Measurements from ENCODE around the gene GABPB1.

The GABPB1 gene

DNA sequence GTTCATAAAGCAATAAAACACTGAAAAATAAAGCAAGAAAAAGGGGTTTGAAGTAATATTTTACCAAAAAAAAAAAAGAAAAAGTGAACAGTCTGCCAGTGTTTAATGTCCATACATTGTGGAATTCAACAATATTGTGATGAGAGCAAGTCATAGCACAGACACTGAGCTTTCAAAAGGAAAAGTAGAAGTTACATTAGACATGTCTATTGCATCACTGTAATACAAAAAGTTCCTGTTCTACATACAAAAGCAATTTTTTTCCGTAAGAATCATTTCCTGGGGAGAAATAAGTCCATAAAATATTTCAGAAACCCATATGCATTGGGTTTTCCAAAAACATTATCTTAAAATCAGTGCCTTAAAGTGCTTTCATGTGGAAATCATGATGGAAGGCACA, 77.6 kb downstream of the GABPB1 start:
- DNase-seq (ENCODE audit: low spot score), result no peak

DNA sequence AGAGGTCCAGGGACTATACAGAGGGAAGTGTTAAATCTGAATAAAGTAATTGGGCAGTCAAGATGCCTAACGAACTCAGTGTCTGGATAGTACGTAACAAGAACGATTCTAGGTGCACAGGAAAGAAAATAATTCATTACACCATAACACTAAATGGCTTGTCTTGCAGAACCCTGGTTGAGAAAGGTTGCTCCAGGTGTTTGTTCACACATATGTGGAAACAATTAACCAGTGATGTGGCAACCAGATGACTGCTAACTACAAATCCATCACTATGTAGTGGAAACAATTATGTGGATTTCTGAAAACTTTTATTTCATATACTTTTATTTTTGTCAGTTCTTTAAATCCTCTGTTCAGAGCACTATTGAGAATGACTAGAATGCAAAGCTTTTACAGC, 79.1 kb downstream of the GABPB1 start:
- no peak for DNase-seq (ENCODE audit: low spot score)

DNA sequence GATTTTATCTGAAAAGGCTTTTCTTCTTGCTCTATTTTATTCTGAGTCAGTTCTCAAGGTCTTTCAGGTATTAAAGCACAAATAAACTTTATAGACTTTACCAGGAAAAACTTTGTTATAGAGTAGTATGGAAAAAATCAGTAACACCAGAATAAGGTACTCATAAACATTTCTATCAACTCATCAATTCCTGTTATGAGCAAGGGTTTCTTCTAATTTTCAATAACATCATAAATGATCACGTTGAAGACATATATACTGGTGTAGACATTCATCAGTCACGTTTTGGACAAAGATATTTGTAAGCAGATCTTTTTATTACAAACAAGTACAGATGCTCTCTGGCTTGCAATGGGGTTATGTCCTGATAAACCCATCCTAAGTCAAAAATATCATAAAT, 79.9 kb downstream of the GABPB1 start:
- no peak for DNase-seq (ENCODE audit: low spot score)

DNA sequence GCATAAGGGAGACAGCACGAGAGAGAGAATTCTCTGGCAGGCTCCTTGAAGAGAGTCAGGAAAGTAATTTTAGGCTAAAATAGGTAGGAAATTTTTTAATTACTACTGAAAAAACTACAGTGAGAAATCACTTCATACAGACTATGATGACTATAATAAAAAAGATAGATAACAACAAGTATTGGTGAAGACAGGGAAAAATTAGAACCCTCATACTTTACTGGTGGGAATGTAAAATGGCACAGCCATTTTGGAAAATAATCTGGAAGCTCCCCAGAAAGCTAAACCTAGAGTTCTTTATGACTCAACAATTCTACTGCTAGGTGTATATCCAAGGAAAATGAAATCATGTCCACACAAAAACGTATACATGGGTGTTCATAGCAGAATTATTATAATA, 87.4 kb downstream of the GABPB1 start:
- DNase-seq (ENCODE audit: low spot score), result no peak

DNA sequence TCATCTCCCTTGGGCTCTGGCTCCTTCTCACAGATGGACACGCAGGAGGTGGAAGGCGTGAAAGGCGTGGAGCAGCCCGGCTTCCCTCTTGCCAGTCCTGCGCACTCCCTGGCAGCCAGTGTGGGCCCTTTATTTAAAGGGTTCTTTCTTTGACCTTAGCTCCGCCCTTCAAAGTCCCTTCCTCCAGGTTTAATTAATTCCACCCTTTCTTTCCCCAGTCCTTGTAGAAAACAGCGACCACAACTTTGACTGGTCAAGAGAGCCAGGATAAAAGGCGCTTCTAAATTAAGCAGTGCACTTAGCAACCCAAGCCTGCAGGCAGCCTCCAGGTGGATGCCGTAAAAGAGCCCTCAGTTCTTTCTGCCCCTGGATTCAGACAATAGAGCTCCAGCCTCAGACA, 89.4 kb downstream of the GABPB1 start, which contains the start of gene HDC:
HDC (minus strand) TSS at position 107 of the 400 bp plus-strand sequence; CDS start at position 4, 103 bp downstream.
- DNase-seq (ENCODE audit: low spot score), result no peak

DNA sequence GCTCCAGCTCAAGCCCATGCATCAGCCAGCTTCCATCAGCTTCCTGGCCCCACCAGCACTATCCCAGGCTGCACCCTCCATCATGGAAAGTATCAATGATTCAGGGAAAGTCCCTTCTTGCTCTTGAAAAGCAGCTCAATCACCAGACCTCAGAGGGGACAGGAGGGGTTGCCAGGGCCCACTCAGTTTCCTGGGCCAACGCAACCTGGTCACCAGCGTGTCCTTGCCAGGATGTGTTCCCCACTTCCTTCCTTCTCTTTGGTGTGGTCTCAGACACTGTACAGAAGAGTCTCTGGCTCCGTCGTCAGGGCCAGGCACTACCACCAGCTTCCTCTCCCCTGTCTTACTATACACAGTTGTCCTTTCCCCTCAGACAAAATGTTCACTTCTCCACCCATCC, 92.5 kb downstream of the GABPB1 start:
- DNase-seq (ENCODE audit: low spot score), result no peak

DNA sequence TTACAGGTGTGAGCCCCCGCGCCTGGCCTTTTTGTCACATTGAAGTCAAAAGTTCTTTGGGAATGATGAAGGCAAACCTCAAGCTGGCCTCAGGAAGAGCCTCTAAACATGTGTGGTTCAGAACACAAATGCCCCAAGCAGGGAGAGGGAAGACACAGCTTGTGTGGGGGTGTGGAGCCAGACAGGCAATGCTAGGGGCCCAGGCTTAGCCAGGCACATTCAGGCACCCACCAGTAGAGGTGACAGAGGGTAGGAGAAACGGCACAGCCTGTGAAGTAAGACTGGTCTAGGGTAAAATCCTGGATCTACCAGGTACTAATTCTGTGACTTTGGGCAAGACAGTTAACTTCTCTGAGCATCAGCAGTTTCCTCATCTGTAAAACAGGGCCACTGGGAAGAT, 93.0 kb downstream of the GABPB1 start:
- no peak for DNase-seq (ENCODE audit: low spot score)

DNA sequence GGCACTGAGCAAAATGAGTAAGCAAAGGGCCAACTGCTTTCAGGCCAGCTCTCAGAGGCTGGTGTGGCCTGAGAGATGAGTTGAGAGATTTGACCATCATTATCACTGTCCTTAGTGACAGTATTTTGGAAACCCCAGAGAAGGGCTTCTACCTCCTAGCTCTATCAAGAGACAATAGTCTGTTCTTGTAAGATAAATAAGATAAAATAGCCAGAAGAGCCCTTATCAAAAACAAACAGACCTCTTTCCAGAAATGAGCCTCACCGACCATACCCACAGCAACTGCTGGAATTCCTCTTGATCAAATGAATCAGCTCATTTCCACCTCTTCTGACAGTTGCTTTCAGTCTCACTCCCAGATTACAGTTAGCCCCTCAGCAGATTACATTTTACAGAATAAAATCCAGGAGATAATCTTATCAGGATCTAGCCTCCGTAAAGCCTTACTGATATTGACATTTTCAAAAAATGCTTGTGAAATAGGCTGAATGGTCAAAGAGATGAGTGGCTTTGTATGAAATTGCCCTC, 94.0 kb downstream of the GABPB1 start:
- no peak for DNase-seq (ENCODE audit: low spot score)

DNA sequence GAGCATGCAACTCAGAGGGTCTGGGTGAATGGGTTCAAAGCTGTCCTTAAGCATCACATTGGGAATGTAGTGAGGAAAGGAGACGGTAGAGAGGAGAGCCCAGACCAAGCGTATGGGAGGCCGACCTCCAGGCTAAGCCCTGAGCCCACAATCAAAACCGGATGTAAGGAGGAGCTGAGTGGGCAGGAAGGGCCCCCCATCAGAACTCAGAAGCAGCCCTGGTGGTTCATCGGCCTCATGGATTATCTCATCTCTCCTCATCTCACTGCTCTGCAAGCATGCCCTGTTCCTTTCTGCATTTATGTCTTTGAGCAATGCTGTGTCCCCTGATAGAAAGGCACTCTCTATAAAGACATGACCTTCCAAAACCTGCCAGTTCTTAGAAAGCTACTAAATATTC, 95.7 kb downstream of the GABPB1 start:
- no peak for DNase-seq (ENCODE audit: low spot score)

DNA sequence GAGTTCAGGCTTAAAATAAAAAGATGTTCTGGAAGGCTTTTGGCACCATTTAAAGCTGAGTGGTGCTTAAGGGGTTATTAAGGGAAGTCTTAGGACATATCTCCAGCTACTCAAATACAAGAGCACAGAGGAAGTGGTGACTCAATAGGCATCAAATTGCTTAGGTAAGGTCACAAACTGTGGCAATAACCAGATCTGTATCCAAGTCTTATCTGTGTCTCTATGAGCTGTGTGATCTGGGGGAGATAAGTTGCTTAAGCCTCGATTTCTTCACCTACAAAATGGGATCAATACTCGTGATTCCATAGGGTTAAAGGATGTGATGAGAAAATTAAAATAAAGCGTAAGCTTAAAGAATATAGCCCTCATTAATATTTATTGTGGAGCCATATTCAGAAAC, 97.1 kb downstream of the GABPB1 start:
- no peak for DNase-seq (ENCODE audit: low spot score)

DNA sequence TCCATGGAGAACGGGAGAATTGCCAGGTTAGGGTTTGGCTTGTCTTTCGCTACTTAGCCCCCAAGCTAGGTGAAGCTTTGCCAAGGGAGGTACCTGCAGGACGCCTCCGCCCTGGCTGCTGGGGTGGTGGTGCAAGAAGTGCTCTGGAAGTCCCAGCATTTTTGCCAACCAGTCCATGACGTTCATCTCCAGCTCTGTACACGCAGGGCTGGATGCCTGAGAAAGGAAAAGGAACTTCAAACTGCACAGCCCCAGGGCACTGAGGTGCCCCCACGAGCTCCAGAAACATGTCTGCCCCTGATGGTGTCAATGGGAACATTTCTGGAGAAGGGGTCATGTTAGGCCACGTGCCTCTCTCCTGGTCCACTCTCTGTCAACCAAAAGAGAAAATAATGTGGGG, 97.7 kb downstream of the GABPB1 start:
- DNase-seq (ENCODE audit: low spot score), result no peak

DNA sequence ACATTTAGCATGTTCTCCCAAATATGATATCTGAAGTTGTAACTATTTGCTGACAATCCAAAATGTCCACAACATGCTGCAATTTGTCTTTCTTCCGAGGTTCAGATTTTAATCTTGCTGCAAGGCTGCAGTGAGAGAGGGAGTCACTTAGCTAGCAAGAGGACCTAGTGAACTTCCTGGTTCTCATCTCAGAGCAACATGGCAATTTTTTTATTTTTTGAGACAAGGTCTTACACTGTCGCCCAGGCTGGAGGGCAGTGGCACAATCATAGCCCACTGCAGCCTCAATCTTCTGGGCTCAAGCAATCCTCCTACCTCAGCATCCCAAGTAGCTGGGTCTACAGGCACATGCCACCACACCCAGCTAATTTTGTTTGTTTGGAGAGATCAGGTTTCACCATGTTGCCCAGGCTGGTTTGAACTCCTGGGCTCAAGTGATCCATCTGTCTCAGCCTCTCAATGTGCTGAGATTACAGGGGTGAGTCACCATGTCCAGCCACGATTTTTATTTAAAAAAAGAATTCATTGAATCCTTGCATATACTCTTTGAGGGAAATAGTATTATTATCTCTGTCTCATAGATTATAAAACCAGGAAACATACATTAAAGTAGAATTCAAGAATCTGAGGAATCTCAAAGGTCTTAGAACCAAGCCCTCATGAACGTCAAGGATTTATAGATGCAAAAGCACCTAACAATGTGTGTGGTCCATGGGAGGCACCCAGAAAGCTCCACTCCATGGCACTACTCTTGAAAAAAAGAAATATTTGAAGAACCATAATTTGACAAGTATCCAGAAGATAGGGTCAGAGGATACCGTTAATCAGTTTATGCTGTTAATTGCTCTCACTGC, 98.6 kb downstream of the GABPB1 start:
- DNase-seq (ENCODE audit: low spot score), result no peak

DNA sequence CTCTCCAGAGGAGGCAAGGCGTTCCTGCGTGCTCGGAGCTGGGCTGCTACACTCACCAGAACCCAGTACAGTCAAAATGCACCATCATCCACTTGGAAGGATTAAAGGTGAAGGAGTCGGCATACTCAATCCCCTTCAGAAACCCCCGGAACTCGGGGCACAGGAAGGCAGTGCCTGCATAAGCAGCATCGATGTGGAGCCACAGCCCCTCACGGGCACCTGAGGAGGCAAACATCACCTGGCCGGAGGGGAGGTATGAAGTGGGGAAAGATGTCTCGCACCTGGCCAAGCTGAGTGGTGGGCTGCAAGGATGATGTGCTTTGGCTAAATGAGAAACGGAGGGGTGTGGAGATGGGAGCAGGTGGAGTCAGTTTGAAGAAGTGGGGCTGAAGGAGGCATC, 102.4 kb downstream of the GABPB1 start:
- no peak for DNase-seq (ENCODE audit: low spot score)

DNA sequence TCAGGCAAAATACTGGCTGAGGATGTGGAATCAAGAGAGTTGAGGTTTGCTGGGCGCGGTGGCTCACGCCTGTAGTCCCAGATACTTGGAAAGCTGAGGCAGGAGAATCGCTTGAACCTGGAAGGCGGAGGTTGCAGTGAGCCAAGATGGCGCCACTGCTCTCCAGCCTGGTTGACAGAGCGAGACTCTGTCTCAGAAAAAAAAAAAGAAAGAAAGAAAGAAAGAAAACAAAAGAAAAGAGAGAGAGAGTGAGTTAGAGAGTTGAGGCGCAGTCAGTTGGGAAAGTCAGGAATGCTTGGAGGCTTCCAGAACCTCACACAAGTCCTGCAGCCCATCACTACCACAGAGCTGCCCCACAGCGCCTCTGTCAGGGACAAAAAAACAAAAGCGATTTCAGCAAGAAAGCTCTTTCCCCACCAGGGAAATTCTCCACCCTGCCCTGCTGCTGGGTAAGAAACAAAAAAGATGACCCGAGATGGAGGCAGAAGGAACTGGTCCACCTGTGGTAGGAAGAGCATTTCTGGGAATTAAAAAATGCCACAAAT, 103.3 kb downstream of the GABPB1 start:
- DNase-seq (ENCODE audit: low spot score), result no peak

DNA sequence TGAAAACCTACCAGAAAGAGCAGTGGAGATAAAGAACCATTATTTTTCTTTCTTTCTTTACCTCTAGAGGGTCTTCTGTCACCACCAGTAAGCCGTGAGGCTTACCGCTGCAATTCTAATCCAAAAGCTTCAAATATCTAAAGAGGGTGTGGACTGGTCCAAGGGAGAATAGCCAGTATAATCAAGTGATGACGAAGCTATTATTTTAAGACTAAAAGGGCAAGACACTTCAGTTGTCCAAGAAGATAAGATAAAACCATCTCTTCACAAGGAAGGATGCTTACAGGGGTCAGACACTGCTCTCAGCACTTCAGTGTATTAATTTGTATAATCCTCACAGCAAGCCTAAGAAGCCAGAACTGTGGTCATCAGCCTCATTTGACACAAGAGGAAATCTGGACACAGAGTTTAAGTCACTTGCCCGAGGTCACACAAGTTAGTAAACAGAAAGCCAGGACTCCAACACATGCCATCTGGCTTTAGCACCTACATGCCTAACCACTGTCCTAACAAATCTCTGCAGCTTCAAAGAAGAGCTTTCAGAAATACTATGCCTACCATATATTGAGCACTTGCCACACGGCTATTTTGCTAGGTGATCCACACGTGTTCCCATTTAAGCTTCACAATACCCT, 104.1 kb downstream of the GABPB1 start:
- DNase-seq (ENCODE audit: low spot score), result no peak

DNA sequence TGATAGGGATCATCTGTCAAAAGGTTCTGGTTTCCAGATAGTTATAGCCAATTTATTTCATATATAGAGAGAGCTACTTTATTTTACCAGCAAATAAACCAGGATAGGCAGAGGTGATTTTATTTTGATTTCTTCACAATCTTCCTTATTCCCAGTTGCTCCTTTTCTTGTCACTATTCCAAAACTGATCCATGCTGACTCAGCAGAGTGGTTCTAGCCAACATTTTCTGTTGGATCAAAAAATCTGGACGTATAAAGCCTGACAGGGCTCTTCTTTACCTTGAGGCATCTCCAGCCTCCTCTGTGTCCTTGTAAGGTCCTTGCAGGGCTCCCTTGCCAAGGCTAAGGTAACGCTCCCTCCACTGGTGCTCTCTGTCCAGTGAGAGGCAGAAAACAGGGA, 105.3 kb downstream of the GABPB1 start:
- DNase-seq (ENCODE audit: low spot score), result no peak

DNA sequence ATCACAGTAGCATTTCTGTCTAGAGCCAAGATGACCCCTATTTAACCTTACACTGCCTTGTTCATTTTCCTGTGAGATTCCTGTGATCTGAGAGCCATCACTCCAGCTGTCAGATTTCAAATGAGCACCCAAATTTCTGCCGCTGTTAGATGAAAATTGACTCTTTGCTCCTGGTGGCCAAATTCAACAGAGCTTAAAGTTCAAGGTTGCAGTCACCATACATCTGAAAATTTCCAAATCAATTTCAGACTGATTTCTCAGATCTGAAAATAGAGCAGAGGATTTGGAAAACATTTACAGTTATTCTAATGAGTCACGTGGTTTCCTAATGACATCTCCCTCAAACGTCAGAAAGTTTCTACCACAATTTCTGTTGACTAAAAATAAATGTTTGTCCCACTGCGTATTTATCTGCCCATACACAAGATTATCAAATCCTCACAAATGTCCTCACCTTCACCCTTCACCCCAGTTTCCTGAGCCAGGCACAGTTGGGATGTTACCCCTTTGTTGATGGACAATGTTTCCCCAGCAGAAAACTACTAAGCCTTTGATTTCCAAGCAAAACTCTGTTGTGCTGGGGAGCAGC, 105.9 kb downstream of the GABPB1 start:
- no peak for DNase-seq (ENCODE audit: low spot score)

DNA sequence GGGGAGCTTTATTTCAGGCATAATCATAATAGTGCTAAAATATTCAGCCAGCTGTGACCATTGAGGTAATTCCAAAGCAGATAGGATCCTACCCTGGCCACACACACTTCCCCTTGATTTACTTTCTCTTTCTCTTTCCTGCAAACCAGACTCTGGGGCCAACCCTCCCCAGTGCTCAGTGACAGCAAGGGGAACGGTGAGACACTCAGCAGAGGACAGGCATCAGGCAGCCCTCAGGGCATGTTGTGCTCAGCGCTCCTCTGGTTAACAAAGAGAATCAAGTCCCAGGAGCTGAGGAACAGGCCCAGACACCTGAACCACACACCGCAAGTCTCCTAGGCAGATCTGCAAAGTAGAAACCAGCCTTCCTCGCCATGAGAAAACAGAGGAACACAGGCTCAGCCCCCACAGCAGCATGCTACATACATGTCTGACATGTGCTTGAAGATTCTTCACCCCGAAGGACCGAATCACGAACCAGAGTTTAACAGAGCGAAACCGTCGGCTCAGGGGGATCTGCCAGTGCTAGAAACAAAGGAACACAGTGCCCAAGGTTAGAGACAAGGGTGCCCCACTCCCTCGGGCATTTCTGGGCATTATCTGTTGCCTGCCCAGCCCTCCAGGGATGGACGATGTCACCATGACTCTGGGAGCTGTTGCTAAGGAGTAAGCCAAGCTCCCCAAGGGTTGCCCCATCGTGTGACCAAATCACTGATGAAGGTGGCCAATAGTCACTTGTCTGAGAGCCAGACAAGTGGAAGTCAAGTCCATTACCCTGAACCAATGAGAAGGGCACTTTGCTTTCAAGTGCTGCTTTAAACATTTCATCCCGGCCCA, 107.0 kb downstream of the GABPB1 start:
- no peak for DNase-seq (ENCODE audit: low spot score)

DNA sequence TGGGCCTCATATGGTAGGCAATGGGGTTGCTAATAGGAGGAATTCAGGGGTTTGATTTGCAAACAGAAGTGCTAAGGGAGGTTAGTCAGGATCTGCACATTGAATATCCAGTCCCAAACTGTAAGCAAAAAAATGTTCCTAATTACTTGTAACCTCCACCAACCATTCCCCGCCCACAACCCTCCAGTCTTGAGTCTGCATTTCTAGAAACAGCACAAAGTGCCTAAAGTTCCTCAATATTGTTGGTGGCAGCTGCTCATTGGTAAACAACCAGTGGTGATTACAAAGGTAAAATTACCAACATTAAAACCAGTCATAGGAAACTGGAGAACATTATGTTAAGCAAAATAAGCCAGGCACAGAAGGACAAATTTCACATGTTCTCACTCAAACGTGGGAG, 108.4 kb downstream of the GABPB1 start:
- DNase-seq (ENCODE audit: low spot score), result no peak

DNA sequence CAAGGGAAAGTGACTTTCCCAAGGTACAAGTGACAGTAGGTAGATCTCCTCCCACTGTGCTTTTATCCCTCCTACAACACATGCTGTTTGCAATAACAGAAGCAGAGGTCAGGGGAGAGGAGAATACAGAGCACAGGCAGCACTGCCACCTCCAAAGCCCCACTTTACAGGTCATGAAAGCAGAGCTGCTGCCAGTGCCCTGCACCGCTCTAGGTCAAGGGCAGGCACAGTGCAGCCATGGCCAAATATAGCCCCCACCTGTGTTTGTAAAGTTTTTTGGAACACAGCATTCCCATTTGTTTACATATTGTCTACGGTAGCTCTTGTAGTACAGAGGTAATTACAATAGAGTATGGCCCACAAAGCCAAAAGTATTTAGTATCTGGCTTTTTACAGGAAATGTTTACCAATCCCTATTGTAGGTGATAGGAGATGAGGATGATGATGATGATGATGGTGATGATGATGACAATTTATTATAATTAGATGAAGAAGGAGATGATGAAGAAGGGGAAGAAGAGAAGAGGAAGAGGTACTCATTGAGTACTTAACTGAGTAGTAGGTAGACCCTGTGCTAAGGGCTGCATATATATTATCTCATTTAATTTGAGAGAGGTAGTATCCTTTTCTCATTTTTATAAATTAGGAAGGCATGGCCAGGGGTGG, 109.9 kb downstream of the GABPB1 start:
- no peak for DNase-seq (ENCODE audit: low spot score)

DNA sequence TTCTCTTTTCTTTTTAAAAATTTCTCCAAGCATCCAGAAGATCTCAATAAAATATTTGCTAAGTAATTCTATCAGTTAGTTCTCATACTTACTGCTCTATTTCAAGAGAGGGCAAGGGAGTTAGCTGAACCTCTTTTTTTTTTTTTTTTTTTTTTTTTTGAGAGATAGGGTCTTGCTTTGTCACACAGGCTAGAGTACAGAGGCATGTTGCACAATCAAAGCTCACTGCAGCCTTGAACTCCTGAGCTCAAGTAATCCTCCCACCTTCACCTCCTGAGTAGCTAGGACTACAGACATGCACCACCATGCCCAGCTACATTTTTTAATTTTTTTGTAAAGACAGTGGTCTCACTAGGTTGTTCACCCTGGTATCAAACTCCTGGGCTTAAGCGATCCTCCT, 110.8 kb downstream of the GABPB1 start:
- no peak for DNase-seq (ENCODE audit: low spot score)

Measured in RKO (cell line).